HepG2 (cell line): Measurements from ENCODE around the gene MRPL20. TPM values are rescaled to one million over a fixed set of nuclear protein-coding genes. Genes with fewer than 3 reads are reported as not detected.

Experiments used
- ATAC-seq: fragments of 200-7000 bp; cut with Tn5 transposase; 3 replicates; pipeline ENCODE4 v1.9.1; 2020; ENCODE audit warnings: mild to moderate bottlenecking, moderate library complexity
- BruUV-seq: library from RNA; stranded (reverse); fragments of 400-500 nt; replicated peaks from 2 replicates; lab custom pipeline; 2021; lab: Mats Ljungman, UMichigan
- CTCF ChIA-PET: fragments of 300-600 bp; formaldehyde crosslinking; extraction: SDS; loops from one replicate; lab custom pipeline; 2021; ENCODE audit warnings: low total read pairs, inconsistent platforms, low intra/inter-chr PET ratio; lab: Yijun Ruan, JAX
- POLR2A ChIA-PET: fragments of 350-600 bp; sonication (Branson Sonifier 250); formaldehyde crosslinking; loops from one replicate; lab custom pipeline; 2020; ENCODE audit warnings: antibody characterized with exemption, inconsistent platforms; lab: Yijun Ruan, JAX
- DNase-seq: peaks from one replicate; pipeline ENCODE4 v3.0.0-alpha.2; 2015; ENCODE audit warnings: low spot score
- FAIRE-seq: peaks from 3 replicates; lab custom pipeline; 2011; peaks lifted over from hg19 to GRCh38; lab: Jason Lieb, UNC
- H2AFZ ChIP-seq: one replicate; pipeline ENCODE4 v1.6.1; 2011; ENCODE audit warnings: low read length, inconsistent platforms
- H3K27ac ChIP-seq: fragments of 300-600 bp; 3 replicates; pipeline ENCODE4 v1.8.0; 2011; ENCODE audit warnings: mixed run types, mild to moderate bottlenecking, mixed read lengths, low read length, inconsistent platforms; ENCODE audit not compliant: insufficient read depth; ENCODE audit errors: extremely low read length
- H3K27me3 ChIP-seq, 2 experiments: fragments of 200-600 bp in 1 of 2; 2 replicates in 1 of 2; 3 replicates in 1 of 2; pipeline versions ENCODE4 v1.6.0 to v1.8.0; 2011; ENCODE audit warnings: low read length in 2 of 2, mild to moderate bottlenecking in 2 of 2, moderate library complexity in 2 of 2, inconsistent platforms in 1 of 2; ENCODE audit not compliant: insufficient read depth in 2 of 2, control insufficient read depth in 1 of 2
- H3K36me3 ChIP-seq, 2 experiments: fragments of 200-600 bp in 1 of 2; replicated peaks in 1 of 2; 2 replicates in 1 of 2; 3 replicates in 1 of 2; pipeline versions ENCODE4 v1.5.1 to v1.8.0; 2011; ENCODE audit warnings: low read length in 2 of 2, inconsistent platforms in 1 of 2; ENCODE audit not compliant: insufficient read depth in 2 of 2, control insufficient read depth in 1 of 2
- H3K4me1 ChIP-seq: 2 replicates; pipeline ENCODE4 v1.5.1; 2012; ENCODE audit warnings: low read length, inconsistent platforms; ENCODE audit not compliant: insufficient read depth
- H3K4me2 ChIP-seq: 2 replicates; pipeline ENCODE4 v1.6.0; 2011; ENCODE audit warnings: low read depth, low read length, inconsistent platforms
- H3K4me3 ChIP-seq, 3 experiments: fragments of 200-600 bp in 1 of 3; sonication (generic), shearing (Covaris generic) in 1 of 3; replicated peaks in 1 of 3; 2 replicates each; pipeline ENCODE4 v1.5.1; 2011 to 2016; ENCODE audit warnings: low read length in 3 of 3, inconsistent platforms in 2 of 3, low read depth in 2 of 3, mild to moderate bottlenecking in 2 of 3, control low read depth in 1 of 3, mixed read lengths in 1 of 3; ENCODE audit not compliant: insufficient read depth in 1 of 3
- H3K79me2 ChIP-seq: one replicate; pipeline ENCODE4 v1.6.1; 2011; ENCODE audit warnings: low read length, inconsistent platforms; ENCODE audit not compliant: insufficient read depth
- H3K9ac ChIP-seq: 2 replicates; pipeline ENCODE4 v1.6.0; 2011; ENCODE audit warnings: mild to moderate bottlenecking, low read depth, low read length, inconsistent platforms; ENCODE audit not compliant: insufficient read depth
- H3K9me3 ChIP-seq: 2 replicates; pipeline ENCODE4 v1.5.1; 2012; ENCODE audit warnings: mild to moderate bottlenecking, low read length
- H4K20me1 ChIP-seq: 2 replicates; pipeline ENCODE4 v1.6.0; 2011; ENCODE audit warnings: inconsistent platforms, mild to moderate bottlenecking, low read length, moderate library complexity; ENCODE audit not compliant: insufficient read depth
- FOXP4 ChIP-seq: sonication (generic); formaldehyde crosslinking; IDR thresholded peaks from 2 replicates; pipeline ENCODE4 v1.4.0; 2020; ENCODE audit warnings: missing genetic modification reagents
- MAZ ChIP-seq, 2 experiments: sonication (generic) in 1 of 2; formaldehyde crosslinking in 1 of 2; IDR thresholded peaks; 2 replicates each; pipeline versions ENCODE4 v1.5.0 to v1.6.1; 2012 to 2020; ENCODE audit warnings: low read depth in 2 of 2, mild to moderate bottlenecking in 2 of 2, borderline replicate concordance in 1 of 2, improper control_type of control experiment in 1 of 2, low read length in 1 of 2, missing genetic modification reagents in 1 of 2, moderate library complexity in 1 of 2
- NFE2L2 ChIP-seq: fragments of 150-350 bp; IDR thresholded peaks from 2 replicates; pipeline ENCODE4 v1.6.1; 2014; ENCODE audit warnings: low read length
- NFKB2 ChIP-seq: sonication (generic); formaldehyde crosslinking; IDR thresholded peaks from 2 replicates; pipeline ENCODE4 v1.4.0; 2020; ENCODE audit warnings: missing genetic modification reagents, borderline replicate concordance
- PHF21A ChIP-seq: sonication (generic); formaldehyde crosslinking; IDR thresholded peaks from 2 replicates; pipeline ENCODE4 v1.5.0; 2020; ENCODE audit warnings: mild to moderate bottlenecking, missing genetic modification reagents
- ZBTB7A ChIP-seq: sonication (generic); formaldehyde crosslinking; IDR thresholded peaks from 2 replicates; pipeline ENCODE4 v1.8.0; 2022; ENCODE audit warnings: mild to moderate bottlenecking, missing genetic modification reagents
- ZNF24 ChIP-seq: fragments of 450-650 bp; IDR thresholded peaks from 2 replicates; pipeline ENCODE4 v1.6.1; 2017; ENCODE audit warnings: antibody characterized with exemption, mild to moderate bottlenecking
- ZNF367 ChIP-seq: sonication (generic); formaldehyde crosslinking; IDR thresholded peaks from 2 replicates; pipeline ENCODE4 v1.4.0; 2020; ENCODE audit warnings: missing genetic modification reagents, borderline replicate concordance
- ZSCAN21 ChIP-seq: sonication (generic); formaldehyde crosslinking; IDR thresholded peaks from 2 replicates; pipeline ENCODE4 v1.8.0; 2022; ENCODE audit warnings: mild to moderate bottlenecking, missing genetic modification reagents, moderate library complexity, borderline replicate concordance
- WGBS: methylation state at CpG from one replicate; pipeline ENCODE4 v1.1.6; 2017; ENCODE audit warnings: low lambda C conversion rate; 5-methylcytosine and 5-hydroxymethylcytosine counted together
- in situ Hi-C: cut with HindIII; loops from 2 replicates; pipeline ENCODE4 v1.10.0; 2017; ENCODE audit warnings: low pct_unique_long_range_greater_than_20kb; ENCODE audit not compliant: extremely low pct_ligation_motif_present
- intact Hi-C: fragments of 100-400 bp; cut with micrococcal nuclease; formaldehyde crosslinking; loops from one replicate; pipeline ENCODE4 v1.10.0; 2022; ENCODE audit not compliant: unreplicated experiment
- polyA plus RNA-seq, 8 experiments: library from polyadenylated mRNA; depleted of rRNA in 3 of 8; stranded (reverse) in 7 of 8; unstranded in 1 of 8; fragments of >200 nt; fragmentation: Illumina TruSeq in 4 of 8; extraction: Trizol in 4 of 8; gene quantifications; 2 replicates each; pipeline versions ENCODE4 v1.2.1 to v1.2.3, GENCODE V29; 2011 to 2016; ENCODE audit warnings: low read depth in 4 of 8, missing spikeins in 1 of 8, mixed read lengths in 1 of 8; ENCODE audit not compliant: insufficient read depth in 1 of 8
- total RNA-seq, 5 experiments: library from RNA; depleted of rRNA; stranded (reverse); fragments of >200 nt; fragmentation: Illumina TruSeq; extraction: Trizol; gene quantifications; 2 replicates each; pipeline ENCODE4 v1.2.3, GENCODE V29; 2016; ENCODE audit warnings: low read depth in 1 of 5
- TF ChIP-seq, protein P1 (sequence below): sonication (generic); formaldehyde crosslinking; IDR thresholded peaks from 2 replicates; pipeline ENCODE4 v1.8.1; 2023; ENCODE audit warnings: mild to moderate bottlenecking, moderate library complexity, missing genetic modification reagents
- TF ChIP-seq, protein P2 (sequence below): sonication (generic); formaldehyde crosslinking; IDR thresholded peaks from one replicate; pipeline ENCODE4 v1.5.1; 2020; ENCODE audit warnings: mild to moderate bottlenecking, missing genetic modification reagents; ENCODE audit errors: not compliant biosample characterization

MRPL20 gene
- total and polyA plus RNA-seq, 2 of the 13 experiments (the other 11 are each of a cell fraction or from before 2014, with no cell fraction given): 59.2 to 127 TPM

DNA sequence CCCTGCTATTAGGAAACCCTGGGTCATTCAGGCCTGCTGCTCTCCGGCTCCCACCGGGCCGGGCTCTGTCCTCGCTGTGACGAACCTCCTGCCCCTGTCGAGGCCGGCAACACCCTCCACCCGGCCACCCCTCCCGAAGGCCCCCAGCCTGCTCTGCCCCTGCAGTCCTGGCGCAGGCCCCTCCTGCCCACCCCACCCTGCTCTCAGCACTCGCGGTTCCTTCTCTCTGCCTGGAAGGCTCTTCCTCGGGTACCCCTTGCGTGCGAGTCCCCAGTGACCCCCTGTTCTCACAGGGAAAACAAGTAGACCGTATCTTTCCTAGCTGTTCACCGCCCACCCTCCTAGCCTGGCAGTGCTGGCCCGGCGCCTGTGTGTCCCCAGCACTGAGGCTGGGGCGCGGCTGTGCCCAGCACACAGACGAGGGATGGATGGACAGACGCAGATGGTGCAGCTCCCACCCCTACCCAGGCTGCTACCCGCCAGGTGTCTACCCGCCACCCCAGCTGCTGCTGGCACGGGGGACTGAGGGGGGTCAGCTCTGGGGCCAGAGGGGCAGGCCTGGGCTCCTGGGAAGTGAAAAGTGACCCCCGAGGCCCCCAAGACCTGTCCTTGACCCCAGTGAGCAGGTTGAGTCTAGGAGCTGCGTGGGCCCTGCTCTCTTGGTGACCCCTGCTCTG lies 25.3 kb upstream of the MRPL20 start:
- TSS peak; percentile 52 for BruUV-seq
- Histone ChIP-seq H4K20me1 (no peaks in the 10 kb centered on the region), H3K4me3 (peak overlapping the region; percentile 72 to 88 (median 79)), H3K4me1 (peaks cover 52% of the 10 kb centered on the region), H2AFZ (no peak overlapping the region), H3K9me3 (no peaks in the 10 kb centered on the region), H3K9ac (peak overlapping the region; percentile 88), H3K27ac (peak overlapping the region; percentile 94), H3K4me2 (peak overlapping the region; percentile 89), H3K36me3 (no peaks in the 10 kb centered on the region; a peak in 1 of 5 replicates), H3K79me2 (peaks cover 25% of the 10 kb centered on the region), H3K27me3 (no peaks in the 10 kb centered on the region)
- WGBS: 0% methylated on average over 6 of the region's 28 CpGs
- FAIRE-seq (no peak), ATAC-seq (peak; percentile 7), DNase-seq (no peak)
- intact Hi-C loops: no loop called here
- in situ Hi-C loops: no loop called here
- POLR2A ChIA-PET: interaction anchor here (0.7 to 11.0 kb wide), 16 partner anchors 8 to 246 kb away, joined by 3 to 355 read pairs (median 10); partner anchors contain the start of genes ANKRD65, AURKAIP1, CCNL2 and MIB2
- CTCF ChIA-PET: no interaction called here
- TF ChIP-seq PHF21A (CRISPR knock-in tag) (no peak), FOXP4 (CRISPR knock-in tag) (peak; percentile 4; the same call in 1 of the 2 replicates), ZNF367 (CRISPR knock-in tag) (no peak), MAZ (IDR thresholded peaks at IDR 0.05; ENCODE audit: borderline replicate concordance, low read depth, low read length) (no peak), MAZ (CRISPR knock-in tag; IDR thresholded peaks at IDR 0.05; ENCODE audit: low read depth) (0 out of 2 replicates have a peak, but pooled peaks have one; percentile 12), ZSCAN21 (CRISPR knock-in tag) (0 out of 2 replicates have a peak, but pooled peaks have one; percentile 21), NFKB2 (CRISPR knock-in tag) (peak; percentile 8; the same call in 1 of the 2 replicates), ZBTB7A (CRISPR knock-in tag) (no peak), ZNF24 (no peak), NFE2L2 (no peak)
- TF ChIP-seq, protein P1, sequence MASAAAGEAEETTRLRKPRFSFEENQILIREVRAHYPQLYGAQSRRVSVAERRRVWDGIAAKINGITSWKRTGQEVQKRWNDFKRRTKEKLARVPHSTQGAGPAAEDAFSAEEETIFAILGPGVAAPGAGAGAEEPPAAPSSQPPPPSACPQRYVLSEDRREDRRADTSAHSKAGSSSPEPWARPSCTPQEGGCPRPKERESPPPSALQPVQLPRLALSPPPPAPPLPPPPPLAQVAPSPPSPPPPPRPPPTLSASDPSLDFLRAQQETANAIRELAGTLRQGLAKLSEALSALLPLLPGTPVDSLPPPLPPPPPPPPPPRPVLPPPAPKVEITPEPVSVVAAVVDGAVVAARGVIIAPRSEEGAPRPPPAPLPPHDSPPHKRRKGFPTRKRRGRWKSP (CRISPR knock-in tag): 0 out of 2 replicates have a peak, but pooled peaks have one; percentile 2
- TF ChIP-seq, protein P2, sequence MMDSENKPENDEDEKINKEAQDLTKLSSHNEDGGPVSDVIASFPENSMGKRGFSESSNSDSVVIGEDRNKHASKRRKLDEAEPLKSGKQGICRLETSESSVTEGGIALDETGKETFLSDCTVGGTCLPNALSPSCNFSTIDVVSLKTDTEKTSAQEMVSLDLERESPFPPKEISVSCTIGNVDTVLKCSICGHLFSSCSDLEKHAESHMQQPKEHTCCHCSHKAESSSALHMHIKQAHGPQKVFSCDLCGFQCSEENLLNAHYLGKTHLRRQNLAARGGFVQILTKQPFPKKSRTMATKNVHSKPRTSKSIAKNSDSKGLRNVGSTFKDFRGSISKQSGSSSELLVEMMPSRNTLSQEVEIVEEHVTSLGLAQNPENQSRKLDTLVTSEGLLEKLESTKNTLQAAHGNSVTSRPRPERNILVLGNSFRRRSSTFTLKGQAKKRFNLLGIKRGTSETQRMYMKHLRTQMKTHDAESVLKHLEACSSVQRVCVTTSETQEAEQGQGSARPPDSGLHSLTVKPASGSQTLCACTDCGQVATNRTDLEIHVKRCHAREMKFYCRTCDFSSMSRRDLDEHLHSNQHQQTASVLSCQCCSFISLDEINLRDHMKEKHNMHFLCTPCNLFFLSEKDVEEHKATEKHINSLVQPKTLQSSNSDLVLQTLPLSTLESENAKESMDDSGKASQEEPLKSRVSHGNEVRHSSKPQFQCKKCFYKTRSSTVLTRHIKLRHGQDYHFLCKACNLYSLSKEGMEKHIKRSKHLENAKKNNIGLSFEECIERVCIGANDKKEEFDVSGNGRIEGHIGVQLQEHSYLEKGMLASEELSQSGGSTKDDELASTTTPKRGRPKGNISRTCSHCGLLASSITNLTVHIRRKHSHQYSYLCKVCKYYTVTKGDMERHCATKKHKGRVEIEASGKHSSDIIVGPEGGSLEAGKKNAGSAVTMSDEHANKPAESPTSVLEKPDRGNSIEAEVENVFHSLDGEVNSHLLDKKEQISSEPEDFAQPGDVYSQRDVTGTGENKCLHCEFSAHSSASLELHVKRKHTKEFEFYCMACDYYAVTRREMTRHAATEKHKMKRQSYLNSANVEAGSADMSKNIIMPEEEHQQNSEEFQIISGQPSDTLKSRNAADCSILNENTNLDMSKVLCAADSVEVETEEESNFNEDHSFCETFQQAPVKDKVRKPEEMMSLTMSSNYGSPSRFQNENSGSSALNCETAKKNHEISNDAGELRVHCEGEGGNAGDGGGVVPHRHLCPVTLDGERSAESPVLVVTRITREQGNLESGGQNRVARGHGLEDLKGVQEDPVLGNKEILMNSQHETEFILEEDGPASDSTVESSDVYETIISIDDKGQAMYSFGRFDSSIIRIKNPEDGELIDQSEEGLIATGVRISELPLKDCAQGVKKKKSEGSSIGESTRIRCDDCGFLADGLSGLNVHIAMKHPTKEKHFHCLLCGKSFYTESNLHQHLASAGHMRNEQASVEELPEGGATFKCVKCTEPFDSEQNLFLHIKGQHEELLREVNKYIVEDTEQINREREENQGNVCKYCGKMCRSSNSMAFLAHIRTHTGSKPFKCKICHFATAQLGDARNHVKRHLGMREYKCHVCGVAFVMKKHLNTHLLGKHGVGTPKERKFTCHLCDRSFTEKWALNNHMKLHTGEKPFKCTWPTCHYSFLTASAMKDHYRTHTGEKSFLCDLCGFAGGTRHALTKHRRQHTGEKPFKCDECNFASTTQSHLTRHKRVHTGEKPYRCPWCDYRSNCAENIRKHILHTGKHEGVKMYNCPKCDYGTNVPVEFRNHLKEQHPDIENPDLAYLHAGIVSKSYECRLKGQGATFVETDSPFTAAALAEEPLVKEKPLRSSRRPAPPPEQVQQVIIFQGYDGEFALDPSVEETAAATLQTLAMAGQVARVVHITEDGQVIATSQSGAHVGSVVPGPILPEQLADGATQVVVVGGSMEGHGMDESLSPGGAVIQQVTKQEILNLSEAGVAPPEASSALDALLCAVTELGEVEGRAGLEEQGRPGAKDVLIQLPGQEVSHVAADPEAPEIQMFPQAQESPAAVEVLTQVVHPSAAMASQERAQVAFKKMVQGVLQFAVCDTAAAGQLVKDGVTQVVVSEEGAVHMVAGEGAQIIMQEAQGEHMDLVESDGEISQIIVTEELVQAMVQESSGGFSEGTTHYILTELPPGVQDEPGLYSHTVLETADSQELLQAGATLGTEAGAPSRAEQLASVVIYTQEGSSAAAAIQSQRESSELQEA (CRISPR knock-in tag): peak; percentile 7
